Kidney glomerular epithelial cell (primary cell): ENCODE data around the gene PDLIM5.
"Not testable (repeated sequence)": the region's sequence is repeated elsewhere in the genome, so short reads cannot be mapped to it uniquely, and the experiment has no call there.

Source experiments
- DNase-seq: peaks from one replicate; lab custom pipeline; 2025; lab: John Stamatoyannopoulos, UW

PDLIM5 gene

GRCh38 chr4:94653095-94653649, 201.4 kb downstream of the PDLIM5 start:
- DNase-seq, result no peak

GRCh38 chr4:94653984-94654609, 202.4 kb downstream of the PDLIM5 start:
- no peak for DNase-seq

GRCh38 chr4:94654714-94655113, 203.0 kb downstream of the PDLIM5 start:
- no peak for DNase-seq

GRCh38 chr4:94660614-94661013, 208.9 kb downstream of the PDLIM5 start:
- DNase-seq, result no peak

GRCh38 chr4:94665021-94665420, 213.3 kb downstream of the PDLIM5 start:
- DNase-seq, result not testable (repeated sequence)

GRCh38 chr4:94665500-94666404, 214.0 kb downstream of the PDLIM5 start:
- peak; percentile 40 for DNase-seq

- DNase-seq, result no peak
These were observed 217.0 kb downstream of the PDLIM5 start for GRCh38 chr4:94668724-94669123.

- DNase-seq, result peak; percentile 31
These were observed 218.2 kb downstream of the PDLIM5 start for GRCh38 chr4:94669672-94670664.

- no peak for DNase-seq
These were observed 219.4 kb downstream of the PDLIM5 start for GRCh38 chr4:94671113-94671512.

GRCh38 chr4:94673961-94674360, 222.2 kb downstream of the PDLIM5 start:
- DNase-seq, result no peak

- no peak for DNase-seq
These were observed 225.2 kb downstream of the PDLIM5 start for GRCh38 chr4:94676970-94677369.

- DNase-seq, result no peak
These were observed 227.2 kb downstream of the PDLIM5 start for GRCh38 chr4:94678896-94679295.

GRCh38 chr4:94680176-94680862, 228.6 kb downstream of the PDLIM5 start:
- DNase-seq, result no peak

GRCh38 chr4:94686086-94686485, 234.3 kb downstream of the PDLIM5 start:
- no peak for DNase-seq

- DNase-seq, result no peak
These were observed 237.6 kb downstream of the PDLIM5 start for GRCh38 chr4:94689155-94689860.

GRCh38 chr4:94690851-94691254, 239.1 kb downstream of the PDLIM5 start:
- DNase-seq, result no peak

GRCh38 chr4:94691552-94691951, 239.8 kb downstream of the PDLIM5 start:
- no peak for DNase-seq

GRCh38 chr4:94695384-94695783, 243.6 kb downstream of the PDLIM5 start:
- DNase-seq, result no peak

GRCh38 chr4:94698187-94698586, 246.4 kb downstream of the PDLIM5 start:
- DNase-seq, result no peak

- no peak for DNase-seq
These were observed 248.6 kb downstream of the PDLIM5 start for GRCh38 chr4:94700298-94700697.
